DOHH2 (cell line): ENCODE results near the gene CASP12.

Experiments
- H3F3A ChIP-seq: fragments of 200-600 bp; sonication (generic), shearing (Covaris generic); 2 replicates; pipeline ENCODE4 v1.6.0; 2016; ENCODE audit warnings: antibody characterized with exemption, mild to moderate bottlenecking; ENCODE audit not compliant: control insufficient read depth, insufficient read depth
- H3K27ac ChIP-seq: fragments of 200-600 bp; sonication (generic); 2 replicates; pipeline ENCODE4 v1.5.1; 2014; ENCODE audit warnings: low read depth, mild to moderate bottlenecking, low read length, moderate library complexity
- H3K27me3 ChIP-seq: fragments of 200-600 bp; sonication (generic); 2 replicates; pipeline ENCODE4 v1.6.1; 2014; ENCODE audit warnings: mild to moderate bottlenecking, low read length, mixed read lengths; ENCODE audit not compliant: control insufficient read depth
- H3K36me3 ChIP-seq: fragments of 200-600 bp; sonication (generic); 2 replicates; pipeline ENCODE4 v1.6.1; 2014; ENCODE audit warnings: mild to moderate bottlenecking, low read length, moderate library complexity, mixed read lengths; ENCODE audit not compliant: control insufficient read depth
- H3K4me1 ChIP-seq: fragments of 200-600 bp; sonication (generic); 2 replicates; pipeline ENCODE4 v1.6.1; 2014; ENCODE audit warnings: mild to moderate bottlenecking, low read length, mixed read lengths; ENCODE audit not compliant: control insufficient read depth
- H3K4me2 ChIP-seq: fragments of 200-600 bp; sonication (generic); 2 replicates; pipeline ENCODE4 v1.6.0; 2014; ENCODE audit warnings: mild to moderate bottlenecking, low read length, moderate library complexity
- H3K4me3 ChIP-seq: fragments of 200-600 bp; sonication (generic); 2 replicates; pipeline ENCODE4 v1.5.1; 2014; ENCODE audit warnings: mild to moderate bottlenecking, low read length, mixed read lengths
- H3K79me2 ChIP-seq: fragments of 200-600 bp; sonication (generic); 2 replicates; pipeline ENCODE4 v1.6.1; 2014; ENCODE audit warnings: mild to moderate bottlenecking, low read length, mixed read lengths; ENCODE audit not compliant: control insufficient read depth
- H3K9me2 ChIP-seq: fragments of 200-600 bp; sonication (generic); replicated peaks from 2 replicates; pipeline ENCODE4 v1.6.1; 2014; ENCODE audit warnings: mild to moderate bottlenecking, low read length, mixed read lengths; ENCODE audit not compliant: control insufficient read depth
- H3K9me3 ChIP-seq: fragments of 200-600 bp; sonication (generic); 2 replicates; pipeline ENCODE4 v1.6.1; 2014; ENCODE audit warnings: antibody characterized with exemption, low read length, mixed read lengths; ENCODE audit not compliant: control insufficient read depth, insufficient read depth
- H4K20me1 ChIP-seq: fragments of 200-600 bp; sonication (generic); 2 replicates; pipeline ENCODE4 v1.6.0; 2014; ENCODE audit warnings: low read depth, mild to moderate bottlenecking, antibody characterized with exemption, low read length, moderate library complexity; ENCODE audit not compliant: control insufficient read depth, insufficient read depth
- EZH2phosphoT487 ChIP-seq: fragments of 200-600 bp; sonication (generic); IDR thresholded peaks from 2 replicates; pipeline ENCODE4 v1.6.1; 2017; ENCODE audit warnings: borderline replicate concordance, mild to moderate bottlenecking, antibody characterized with exemption, low read length, moderate library complexity, mixed read lengths
- TF ChIP-seq, protein P1 (sequence below): fragments of 200-600 bp; sonication (generic); IDR thresholded peaks from one replicate; pipeline ENCODE4 v1.5.1; 2014; ENCODE audit warnings: antibody characterized with exemption, mild to moderate bottlenecking, low read depth, low read length; ENCODE audit not compliant: poor library complexity, severe bottlenecking

CASP12 gene

DNA sequence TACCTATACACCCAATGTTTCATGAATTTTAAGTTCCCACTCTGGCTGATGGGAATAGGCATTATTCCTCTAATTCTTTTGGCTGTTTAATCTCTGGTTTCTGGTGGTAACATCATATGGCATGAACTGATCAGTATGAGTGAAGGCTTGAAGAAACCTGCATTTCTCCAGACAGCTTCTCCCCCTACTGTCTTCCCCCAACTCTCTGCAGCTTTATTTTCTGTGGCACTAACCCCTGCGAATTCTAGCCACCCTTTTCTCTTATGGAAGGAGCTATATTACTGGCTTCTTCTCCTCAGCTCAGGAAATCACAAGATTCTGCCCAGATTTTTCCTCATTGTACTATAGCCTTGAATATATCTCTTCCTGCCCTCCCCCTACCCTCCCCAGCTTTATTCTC is 57.1 kb downstream of the CASP12 start:
- H3K4me1 ChIP-seq: no peaks in the 10 kb centered on the region
- no peaks in the 10 kb centered on the region for H3K9me3 ChIP-seq
- no peaks in the 10 kb centered on the region for H3F3A ChIP-seq
- no peaks in the 10 kb centered on the region for H3K27me3 ChIP-seq
- no peak overlapping the region for H3K4me2 ChIP-seq
- H3K27ac ChIP-seq: no peak overlapping the region
- H4K20me1 ChIP-seq: no peaks in the 10 kb centered on the region
- no peak overlapping the region for H3K4me3 ChIP-seq
- no peaks in the 10 kb centered on the region for H3K36me3 ChIP-seq
- no peaks in the 10 kb centered on the region for H3K9me2 ChIP-seq
- no peaks in the 10 kb centered on the region for H3K79me2 ChIP-seq
- TF ChIP-seq, protein P1, sequence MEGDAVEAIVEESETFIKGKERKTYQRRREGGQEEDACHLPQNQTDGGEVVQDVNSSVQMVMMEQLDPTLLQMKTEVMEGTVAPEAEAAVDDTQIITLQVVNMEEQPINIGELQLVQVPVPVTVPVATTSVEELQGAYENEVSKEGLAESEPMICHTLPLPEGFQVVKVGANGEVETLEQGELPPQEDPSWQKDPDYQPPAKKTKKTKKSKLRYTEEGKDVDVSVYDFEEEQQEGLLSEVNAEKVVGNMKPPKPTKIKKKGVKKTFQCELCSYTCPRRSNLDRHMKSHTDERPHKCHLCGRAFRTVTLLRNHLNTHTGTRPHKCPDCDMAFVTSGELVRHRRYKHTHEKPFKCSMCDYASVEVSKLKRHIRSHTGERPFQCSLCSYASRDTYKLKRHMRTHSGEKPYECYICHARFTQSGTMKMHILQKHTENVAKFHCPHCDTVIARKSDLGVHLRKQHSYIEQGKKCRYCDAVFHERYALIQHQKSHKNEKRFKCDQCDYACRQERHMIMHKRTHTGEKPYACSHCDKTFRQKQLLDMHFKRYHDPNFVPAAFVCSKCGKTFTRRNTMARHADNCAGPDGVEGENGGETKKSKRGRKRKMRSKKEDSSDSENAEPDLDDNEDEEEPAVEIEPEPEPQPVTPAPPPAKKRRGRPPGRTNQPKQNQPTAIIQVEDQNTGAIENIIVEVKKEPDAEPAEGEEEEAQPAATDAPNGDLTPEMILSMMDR: no peak
- TF ChIP-seq EZH2phosphoT487: no peak

DNA sequence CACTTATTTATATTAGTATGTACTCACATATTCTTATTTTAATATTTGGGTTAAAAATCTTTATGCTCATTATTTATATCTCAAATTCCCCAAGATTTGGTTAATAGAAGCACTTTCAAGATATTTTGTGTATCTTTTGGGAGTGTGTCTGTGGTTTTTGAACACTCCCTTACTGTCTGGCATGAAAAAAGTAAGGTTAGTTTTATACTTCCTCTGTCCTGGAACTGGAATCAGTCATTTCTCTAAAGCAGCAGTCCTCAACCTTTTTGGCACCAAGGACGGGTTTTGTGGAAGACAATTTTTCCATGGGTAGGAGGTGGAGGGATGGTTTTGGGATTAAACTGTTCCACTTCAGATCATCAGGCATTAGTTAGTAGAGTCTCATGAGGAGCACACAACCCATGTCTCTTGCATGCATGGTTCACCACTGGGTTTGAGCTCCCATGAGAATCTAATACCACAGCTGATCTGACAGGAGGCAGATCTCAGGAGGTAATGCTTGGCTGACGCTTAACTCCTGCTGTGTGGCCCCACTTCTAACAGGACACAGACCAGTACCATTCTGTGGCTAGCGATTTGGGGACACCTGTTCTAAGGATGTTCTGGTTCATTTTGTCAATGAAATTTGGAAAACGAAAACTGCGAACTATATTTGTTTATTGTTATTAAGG is 60.2 kb downstream of the CASP12 start:
- TF ChIP-seq, protein P1: no peak
- H3K79me2 ChIP-seq: no peaks in the 10 kb centered on the region
- H3K36me3 ChIP-seq: no peaks in the 10 kb centered on the region
- no peaks in the 10 kb centered on the region for H4K20me1 ChIP-seq
- H3K27me3 ChIP-seq: no peaks in the 10 kb centered on the region
- no peaks in the 10 kb centered on the region for H3F3A ChIP-seq
- H3K4me2 ChIP-seq: no peak overlapping the region
- no peaks in the 10 kb centered on the region for H3K9me3 ChIP-seq
- H3K9me2 ChIP-seq: no peaks in the 10 kb centered on the region
- H3K4me3 ChIP-seq: no peak overlapping the region
- no peaks in the 10 kb centered on the region for H3K4me1 ChIP-seq
- no peak overlapping the region for H3K27ac ChIP-seq

DNA sequence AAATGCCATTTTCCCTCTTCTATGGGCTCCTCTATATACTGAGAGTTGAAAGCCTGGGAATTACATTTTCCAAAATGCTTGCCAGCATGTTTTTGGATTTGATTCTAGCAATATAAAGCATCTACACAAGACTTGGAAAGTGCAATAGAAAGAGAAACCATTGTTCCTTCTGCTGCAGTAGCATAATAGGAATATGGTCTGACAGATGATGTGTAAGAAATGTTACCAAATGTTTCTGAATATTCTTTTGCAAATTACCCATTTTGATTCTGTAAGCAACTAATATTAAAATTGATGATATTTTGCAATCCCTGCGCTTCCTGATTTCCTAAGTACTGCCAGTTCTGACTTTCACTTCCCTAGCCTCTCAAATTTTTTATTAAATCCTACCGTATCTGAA is 61.6 kb downstream of the CASP12 start:
- H3K4me3 ChIP-seq: no peak overlapping the region

More for the DNA sequence above, 61.6 kb downstream of the CASP12 start:
- Histone ChIP-seq H3K9me2 (no peaks in the 10 kb centered on the region), H4K20me1 (no peaks in the 10 kb centered on the region), H3K27ac (no peak overlapping the region), H3K27me3 (no peaks in the 10 kb centered on the region), H3K9me3 (no peaks in the 10 kb centered on the region), H3K4me1 (no peaks in the 10 kb centered on the region), H3F3A (no peaks in the 10 kb centered on the region), H3K4me2 (no peak overlapping the region), H3K79me2 (no peaks in the 10 kb centered on the region), H3K36me3 (no peaks in the 10 kb centered on the region)
- TF ChIP-seq, protein P1: no peak
- no peak for TF ChIP-seq EZH2phosphoT487
